Measurements from ENCODE around the gene TMTC4.
"Not testable (repeated sequence)": the region's sequence is repeated elsewhere in the genome, so short reads cannot be mapped to it uniquely, and the experiment has no call there.

TMTC4 gene

GRCh38 chr13:100620792-100621191 lies 53.8 kb downstream of the TMTC4 start:
- no peak for DNase-seq (ENCODE audit: low read depth)

DNA sequence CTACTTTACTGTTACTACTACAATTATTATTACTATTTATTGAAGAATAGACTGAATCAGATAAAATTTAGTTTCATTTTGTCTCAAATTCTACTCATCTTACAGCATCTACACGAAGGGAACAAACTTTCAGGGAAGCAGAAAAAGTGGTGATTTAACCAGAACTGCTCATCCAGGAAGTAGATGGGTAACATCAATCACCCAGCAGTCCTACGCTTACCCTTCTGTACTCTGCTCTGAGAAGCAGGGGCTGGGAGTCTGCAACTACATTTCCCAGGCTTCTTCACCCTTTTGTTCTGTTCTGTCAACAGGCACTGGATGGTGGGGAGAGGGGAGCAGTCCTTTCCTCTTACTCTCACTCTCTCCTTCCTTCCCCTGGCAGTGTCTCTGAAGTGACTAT lies 54.7 kb downstream of the TMTC4 start:
- no peak for DNase-seq (ENCODE audit: low read depth)

- DNase-seq (ENCODE audit: low read depth): not testable (repeated sequence)
These were observed 55.7 kb downstream of the TMTC4 start for GRCh38 chr13:100618897-100619296.

GRCh38 chr13:100613031-100613430 lies 61.6 kb downstream of the TMTC4 start:
- no peak for DNase-seq (ENCODE audit: low read depth)

DNA sequence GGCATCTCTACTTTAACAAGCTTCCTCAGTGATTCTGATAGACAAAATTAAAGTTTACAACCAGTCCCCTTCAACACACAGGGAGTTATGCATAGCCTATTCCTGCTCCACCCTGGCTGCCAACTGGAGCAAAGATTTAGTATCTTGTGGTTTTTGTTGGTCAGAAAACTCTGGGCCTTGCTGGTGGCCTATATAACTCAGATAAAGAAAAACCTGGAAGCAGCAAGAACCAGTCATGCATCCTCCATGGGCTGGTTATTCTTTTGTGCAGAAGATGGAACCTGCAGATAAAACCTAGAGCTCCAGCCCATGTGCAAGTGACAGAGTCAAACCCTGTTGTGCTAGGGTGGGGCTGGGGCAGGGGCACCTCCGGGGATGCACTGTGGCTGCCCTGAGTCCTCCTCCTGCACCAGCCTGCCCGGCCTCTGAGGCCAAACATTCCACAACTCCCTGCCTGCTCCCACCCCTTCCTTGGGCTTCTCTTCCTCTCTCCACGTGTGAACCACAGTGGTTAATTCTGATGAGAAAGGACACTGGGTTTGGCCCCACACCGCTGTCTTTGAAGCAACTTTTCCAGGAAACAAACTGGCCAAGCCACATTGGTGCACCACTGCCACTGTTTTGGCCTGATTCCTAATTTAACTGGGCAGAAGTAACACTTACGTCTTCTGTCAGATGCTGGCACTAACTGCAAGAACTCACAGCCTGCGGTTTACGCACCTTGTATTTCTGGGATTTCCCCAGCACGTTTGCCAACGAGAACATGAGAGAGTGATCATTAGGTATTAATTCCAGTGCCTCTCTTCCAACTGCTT lies 62.7 kb downstream of the TMTC4 start:
- DNase-seq (ENCODE audit: low read depth): no peak

DNA sequence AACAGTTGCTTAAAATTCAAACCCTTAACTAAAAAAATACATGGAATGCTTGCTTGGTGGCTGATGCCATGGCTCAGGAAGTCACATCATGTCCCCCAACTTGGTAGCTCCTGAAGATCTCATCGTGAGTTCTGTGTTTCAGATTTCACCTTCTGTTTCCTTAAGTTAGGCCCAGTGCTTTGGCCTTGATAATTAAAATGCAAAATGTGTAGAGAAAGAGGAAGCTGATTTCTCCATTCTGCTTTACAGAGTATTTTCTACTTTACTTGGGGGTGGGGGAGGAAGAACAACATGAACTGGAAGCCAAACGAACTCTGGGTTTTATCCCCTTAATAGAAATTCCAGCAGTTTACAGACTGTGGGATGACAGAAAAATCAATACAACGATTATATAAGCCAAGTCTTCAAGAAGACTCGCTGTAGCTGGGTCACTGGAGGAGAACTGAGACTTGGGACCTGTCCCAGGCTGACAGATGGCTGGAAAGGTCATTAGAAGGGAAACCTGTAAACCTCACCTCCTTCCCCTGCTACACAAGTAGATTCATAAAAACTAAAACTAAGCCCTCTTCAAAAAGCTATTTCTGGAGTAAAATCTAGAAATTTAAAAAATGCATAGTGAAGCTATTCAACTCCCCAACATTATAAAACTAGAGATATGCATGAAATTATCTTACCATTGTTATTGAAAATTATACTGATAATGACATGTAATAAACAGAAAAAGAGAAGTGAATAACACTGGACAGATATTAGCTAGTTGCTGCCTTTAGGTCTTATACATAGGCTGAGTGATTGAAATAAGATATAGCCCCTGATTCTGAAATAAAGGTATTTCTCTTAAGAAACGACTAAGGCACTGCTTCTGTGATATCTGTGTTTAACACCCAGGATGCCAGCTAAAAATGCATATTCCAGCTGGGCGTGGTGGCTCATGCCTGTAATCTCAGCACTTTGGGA lies 63.9 kb downstream of the TMTC4 start:
- DNase-seq (ENCODE audit: low read depth): no peak

DNA sequence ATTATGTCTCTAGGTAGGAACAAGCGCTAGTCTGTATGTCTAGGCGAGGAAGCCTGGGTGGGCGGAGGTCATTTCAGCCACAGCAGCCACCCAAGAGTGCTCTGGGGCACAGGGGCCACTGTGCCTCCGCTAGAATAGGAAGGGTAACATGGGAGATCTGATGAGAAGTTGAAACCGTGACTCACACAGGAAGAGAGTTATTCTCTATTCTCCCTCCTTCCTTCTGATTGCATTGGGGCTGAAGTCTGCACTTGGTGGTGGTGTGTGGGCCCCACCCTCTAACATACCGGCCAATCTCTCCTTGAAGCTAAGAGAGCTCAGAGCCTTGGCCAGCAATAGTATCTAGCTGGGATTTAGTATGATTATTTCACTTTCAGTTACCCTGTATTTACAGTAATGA lies 65.7 kb downstream of the TMTC4 start:
- DNase-seq (ENCODE audit: low read depth): no peak

DNA sequence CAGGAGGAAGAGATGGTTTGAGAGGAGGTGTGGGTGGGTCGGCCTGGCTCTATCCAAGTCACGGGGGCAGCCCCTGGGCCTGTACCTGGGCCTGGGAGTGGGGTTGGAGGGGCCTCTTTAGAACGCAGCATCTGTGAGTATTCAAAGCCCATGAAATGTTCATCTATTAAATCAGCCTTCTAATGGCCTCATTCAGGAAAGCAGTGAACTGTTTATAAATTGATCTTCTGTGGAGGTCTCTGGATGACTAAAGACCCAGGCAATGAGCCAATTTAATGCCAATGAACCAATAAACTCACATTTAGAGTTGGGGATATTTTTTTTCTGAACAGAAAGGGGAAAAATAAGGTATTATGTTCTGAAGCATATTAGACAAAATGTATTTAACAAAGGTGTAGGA lies 66.1 kb downstream of the TMTC4 start:
- DNase-seq (ENCODE audit: low read depth): no peak

GRCh38 chr13:100604918-100605710 lies 69.5 kb downstream of the TMTC4 start:
- DNase-seq (ENCODE audit: low read depth): no peak

DNA sequence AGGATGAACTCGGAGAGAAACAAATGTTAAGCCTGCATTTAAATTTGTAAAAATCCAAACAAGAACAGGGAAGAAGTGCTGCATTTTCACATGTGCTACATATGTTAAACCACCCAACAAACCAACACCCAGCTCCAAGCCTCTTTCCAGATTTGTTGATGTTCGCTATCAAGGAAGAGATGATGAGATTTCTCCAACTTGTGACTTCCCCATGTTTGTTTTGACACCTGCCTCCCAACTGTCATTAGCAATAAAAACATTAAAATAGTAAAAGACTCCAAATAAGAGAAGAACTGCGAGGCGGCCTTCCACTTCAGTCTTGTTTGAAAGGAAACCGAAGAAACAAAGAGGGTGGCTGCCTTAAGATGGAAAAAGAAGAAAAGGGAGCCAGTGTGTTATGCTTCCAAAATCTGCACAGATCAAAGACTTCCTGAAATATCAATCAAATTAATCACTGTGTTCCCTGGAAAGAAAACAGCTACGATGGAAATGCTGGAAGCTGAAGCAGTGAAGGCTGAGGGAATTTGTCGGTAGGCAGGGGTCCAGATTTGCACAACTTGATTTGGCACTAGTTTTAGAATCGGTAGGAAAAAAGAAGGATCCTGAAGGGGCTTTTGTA lies 72.0 kb downstream of the TMTC4 start:
- no peak for DNase-seq (ENCODE audit: low read depth)

GRCh38 chr13:100601716-100602115 lies 72.9 kb downstream of the TMTC4 start:
- no peak for DNase-seq (ENCODE audit: low read depth)

DNA sequence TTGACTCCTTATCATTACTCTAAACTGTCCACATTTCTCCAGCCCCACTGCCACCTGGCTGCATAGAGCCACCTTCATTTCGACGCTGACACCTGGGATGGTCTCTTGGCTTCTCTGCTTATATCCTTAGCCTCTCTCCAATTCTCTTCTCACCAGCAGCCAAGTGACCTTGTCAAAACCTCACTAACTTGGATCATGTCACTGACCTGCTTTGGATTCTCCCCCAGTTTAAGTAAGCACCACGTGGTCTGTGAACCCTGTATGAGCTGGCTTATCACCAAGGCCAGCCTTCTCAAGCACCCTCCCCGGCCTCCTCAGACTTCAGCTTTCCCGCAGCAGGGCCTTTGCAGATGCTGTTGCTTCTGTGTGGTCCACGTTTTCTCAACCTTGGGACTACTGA lies 73.7 kb downstream of the TMTC4 start:
- no peak for DNase-seq (ENCODE audit: low read depth)

DNA sequence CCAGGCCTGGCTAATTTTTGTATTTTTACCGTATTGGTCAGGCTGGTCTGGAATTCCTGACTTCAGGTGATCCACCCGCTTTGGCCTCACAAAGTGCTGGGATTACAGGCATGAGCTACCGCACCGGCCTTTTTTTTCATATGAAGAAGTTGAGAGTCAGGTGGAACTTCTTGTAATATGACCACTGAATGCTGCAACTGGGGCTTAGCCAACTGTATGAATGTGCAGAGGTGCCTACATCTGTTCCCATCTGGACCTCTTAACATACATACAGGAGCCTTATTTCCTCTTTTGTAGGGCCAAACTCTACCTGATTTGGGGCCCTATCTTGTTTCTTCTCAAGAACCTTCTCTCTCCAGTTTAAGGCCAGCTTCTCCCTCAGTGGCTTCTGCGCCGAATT lies 74.1 kb downstream of the TMTC4 start:
- DNase-seq (ENCODE audit: low read depth): no peak

- no peak for DNase-seq (ENCODE audit: low read depth)
These were observed 77.3 kb downstream of the TMTC4 start for GRCh38 chr13:100597253-100597652.

GRCh38 chr13:100596516-100596915 lies 78.1 kb downstream of the TMTC4 start:
- no peak for DNase-seq (ENCODE audit: low read depth)

GRCh38 chr13:100594731-100595130 lies 79.9 kb downstream of the TMTC4 start:
- DNase-seq (ENCODE audit: low read depth): no peak

GRCh38 chr13:100594255-100594654 lies 80.3 kb downstream of the TMTC4 start:
- no peak for DNase-seq (ENCODE audit: low read depth)

DNA sequence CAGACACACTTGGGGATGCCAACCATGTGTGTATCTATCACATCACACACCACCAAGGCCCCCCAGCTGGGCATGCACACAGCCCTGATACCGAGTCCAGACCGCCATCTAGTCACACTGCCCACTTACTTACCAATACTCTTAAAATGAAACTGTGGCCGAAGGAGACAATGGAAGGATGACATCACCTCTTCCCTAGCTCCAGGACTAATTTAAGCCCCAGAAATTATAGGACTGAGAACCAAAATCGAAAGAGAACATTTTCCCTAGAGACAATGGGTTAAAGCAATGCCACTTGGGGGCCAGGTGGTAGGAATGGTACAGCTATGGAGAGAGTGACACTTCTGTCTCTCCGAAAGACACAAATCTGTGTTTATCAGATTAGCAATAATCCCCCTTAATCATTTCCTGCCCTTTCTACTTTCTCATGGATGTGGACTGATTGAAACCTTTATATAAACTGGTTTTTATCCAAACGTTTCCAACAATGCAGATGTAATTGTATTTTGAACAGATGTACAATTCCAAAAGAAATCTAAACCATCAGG lies 85.3 kb downstream of the TMTC4 start:
- no peak for DNase-seq (ENCODE audit: low read depth)

- peak; percentile 24 for DNase-seq (ENCODE audit: low read depth)
These were observed 86.0 kb downstream of the TMTC4 start, which contains the start of gene GGACT for GRCh38 chr13:100588331-100589177. TSS of gene GGACT (minus strand) at chr13:100588789. CDS start at chr13:100532591, 56,198 bp downstream.

- no peak for DNase-seq (ENCODE audit: low read depth)
These were observed 89.7 kb downstream of the TMTC4 start for GRCh38 chr13:100584896-100585295.

Measured in GM04504 (cell line).